ENCODE measurements around the gene TRAM2. TPM values are rescaled to one million over a fixed set of nuclear protein-coding genes. Genes with fewer than 3 reads are reported as not detected.

The TRAM2 gene
- total RNA-seq, 1 experiment from 2014 or later, result 12.8 TPM

- Mint-ChIP-seq H3K27me3 (ENCODE audit: unreplicated experiment) (no peaks in the 10 kb centered on the region), H3K4me1 (ENCODE audit: low read depth, unreplicated experiment) (peaks cover 65% of the 10 kb centered on the region), H3K4me3 (ENCODE audit: low read depth, unreplicated experiment) (peak overlapping the region; percentile 23), H3K27ac (ENCODE audit: unreplicated experiment) (peak overlapping the region; percentile 20), H3K9me3 (ENCODE audit: low read depth, unreplicated experiment) (no peaks in the 10 kb centered on the region), H3K36me3 (ENCODE audit: insufficient read depth, unreplicated experiment) (no peaks in the 10 kb centered on the region)
- BruUV-seq (replicated peaks), result no TSS peak
- CTCF ChIA-PET, result interaction anchor here (0.5 kb wide), 1 partner anchor 8 kb away, joined by 3 read pairs; no protein-coding TSS in a partner anchor
- TF ChIP-seq CTCF (IDR thresholded peaks at IDR 0.05; ENCODE audit: unreplicated experiment), result no peak
- intact Hi-C loops (cut with micrococcal nuclease; ENCODE audit: unreplicated experiment), result no loop called here
- peak; percentile 54 for DNase-seq
Measured at GRCh38 chr6:52551483-52552277, 25.2 kb downstream of the TRAM2 start.

DNA sequence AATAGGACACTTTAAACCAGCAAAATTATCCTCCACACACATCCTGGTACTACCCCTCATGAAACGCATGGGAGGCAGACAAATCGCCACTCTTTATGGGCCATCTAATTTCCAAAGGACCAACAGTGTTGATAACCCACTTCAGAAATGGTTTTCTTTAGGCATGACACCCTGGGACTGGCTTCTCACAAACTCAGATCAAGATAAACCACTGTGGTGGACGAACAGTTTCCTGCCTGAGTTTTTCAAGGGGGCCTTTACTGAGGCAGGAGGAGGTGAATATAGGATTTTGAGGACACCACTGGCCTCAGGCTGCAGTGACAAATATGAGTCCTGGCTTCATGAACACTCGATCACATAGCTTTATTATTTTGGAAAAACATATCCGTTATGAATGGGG is 26.0 kb downstream of the TRAM2 start:
- no peak for TF ChIP-seq CTCF (IDR thresholded peaks at IDR 0.05; ENCODE audit: unreplicated experiment)
- H3K27ac Mint-ChIP-seq (ENCODE audit: unreplicated experiment), result peak overlapping the region; percentile 20
- BruUV-seq (replicated peaks), result no TSS peak
- H3K9me3 Mint-ChIP-seq (ENCODE audit: low read depth, unreplicated experiment), result no peaks in the 10 kb centered on the region
- H3K27me3 Mint-ChIP-seq (ENCODE audit: unreplicated experiment), result no peaks in the 10 kb centered on the region
- no peaks in the 10 kb centered on the region for H3K36me3 Mint-ChIP-seq (ENCODE audit: insufficient read depth, unreplicated experiment)
- no peak for DNase-seq
- intact Hi-C loops (cut with micrococcal nuclease; ENCODE audit: unreplicated experiment), result no loop called here
- H3K4me3 Mint-ChIP-seq (ENCODE audit: low read depth, unreplicated experiment), result no peak overlapping the region
- CTCF ChIA-PET, result interaction anchor here (0.5 kb wide), 1 partner anchor 9 kb away, joined by 3 read pairs; no protein-coding TSS in a partner anchor
- peaks cover 68% of the 10 kb centered on the region for H3K4me1 Mint-ChIP-seq (ENCODE audit: low read depth, unreplicated experiment)

GRCh38 chr6:52550014-52550575 is 26.8 kb downstream of the TRAM2 start:
- CTCF ChIA-PET, result no interaction called here
- peaks cover 68% of the 10 kb centered on the region for H3K4me1 Mint-ChIP-seq (ENCODE audit: low read depth, unreplicated experiment)
- no peak for TF ChIP-seq CTCF (IDR thresholded peaks at IDR 0.05; ENCODE audit: unreplicated experiment)
- H3K27me3 Mint-ChIP-seq (ENCODE audit: unreplicated experiment), result no peaks in the 10 kb centered on the region
- peak overlapping the region; percentile 63 for H3K27ac Mint-ChIP-seq (ENCODE audit: unreplicated experiment)
- peak; percentile 16 for DNase-seq
- no TSS peak for BruUV-seq (replicated peaks)
- H3K4me3 Mint-ChIP-seq (ENCODE audit: low read depth, unreplicated experiment), result peak overlapping the region; percentile 19
- no peaks in the 10 kb centered on the region for H3K36me3 Mint-ChIP-seq (ENCODE audit: insufficient read depth, unreplicated experiment)
- no peaks in the 10 kb centered on the region for H3K9me3 Mint-ChIP-seq (ENCODE audit: low read depth, unreplicated experiment)
- intact Hi-C loops (cut with micrococcal nuclease; ENCODE audit: unreplicated experiment), result no loop called here

DNA sequence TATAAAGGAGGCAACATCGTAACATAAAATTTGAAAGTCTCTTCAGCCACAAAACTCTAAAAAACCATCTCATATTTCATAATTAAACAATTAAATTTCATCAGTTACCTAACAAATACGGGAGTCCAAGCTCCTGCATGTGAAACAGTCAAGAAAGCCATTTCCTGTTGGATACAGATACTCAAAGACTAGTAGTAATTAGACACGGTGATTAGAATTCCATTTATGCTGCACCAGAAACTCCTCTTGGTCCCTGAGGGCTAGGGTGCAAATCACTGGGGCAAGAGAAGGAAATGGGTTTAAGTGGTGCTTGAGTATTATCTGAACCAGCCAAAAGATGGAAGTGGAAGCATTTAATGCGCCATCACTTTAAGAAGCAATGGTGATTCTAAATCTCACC is 27.4 kb downstream of the TRAM2 start:
- H3K27ac Mint-ChIP-seq (ENCODE audit: unreplicated experiment), result no peak overlapping the region
- CTCF ChIA-PET, result interaction anchor here (0.6 to 0.7 kb wide), 2 partner anchors 14 to 249 kb away, joined by 4 to 6 read pairs; no protein-coding TSS in a partner anchor
- intact Hi-C loops (cut with micrococcal nuclease; ENCODE audit: unreplicated experiment), result no loop called here
- no peak for DNase-seq
- no peaks in the 10 kb centered on the region for H3K36me3 Mint-ChIP-seq (ENCODE audit: insufficient read depth, unreplicated experiment)
- H3K4me3 Mint-ChIP-seq (ENCODE audit: low read depth, unreplicated experiment), result no peak overlapping the region
- H3K27me3 Mint-ChIP-seq (ENCODE audit: unreplicated experiment), result no peaks in the 10 kb centered on the region
- no TSS peak for BruUV-seq (replicated peaks)
- TF ChIP-seq CTCF (IDR thresholded peaks at IDR 0.05; ENCODE audit: unreplicated experiment), result no peak
- H3K9me3 Mint-ChIP-seq (ENCODE audit: low read depth, unreplicated experiment), result no peaks in the 10 kb centered on the region
- peaks cover 68% of the 10 kb centered on the region for H3K4me1 Mint-ChIP-seq (ENCODE audit: low read depth, unreplicated experiment)

Data from Calu3 (cell line).